Neural cell (in vitro differentiated cells): ENCODE results near the gene VGF. TPM values are rescaled to one million over a fixed set of nuclear protein-coding genes. Genes with fewer than 3 reads are reported as not detected.
"Not testable (repeated sequence)": the region's sequence is repeated elsewhere in the genome, so short reads cannot be mapped to it uniquely, and the experiment has no call there.

ENCODE experiments used
- H2AFZ ChIP-seq: fragments of 200-600, 300-800 bp; sonication (generic), shearing (Covaris generic); 2 replicates; pipeline ENCODE4 v1.6.0; 2014; ENCODE audit warnings: low read depth, mild to moderate bottlenecking, antibody characterized with exemption, low read length, moderate library complexity
- H3F3A ChIP-seq: fragments of 200-600 bp; shearing (Covaris generic); 2 replicates; pipeline ENCODE4 v1.6.1; 2016; ENCODE audit warnings: mild to moderate bottlenecking, moderate library complexity, mixed read lengths, antibody characterized with exemption, low read length; ENCODE audit not compliant: insufficient read depth, poor library complexity, severe bottlenecking
- H3K27ac ChIP-seq: fragments of 200-600, 300-800 bp; sonication (generic), shearing (Covaris generic); 2 replicates; pipeline ENCODE4 v1.5.1; 2014; ENCODE audit warnings: mild to moderate bottlenecking, low read length, moderate library complexity
- H3K27me3 ChIP-seq: fragments of 300-800, 200-600 bp; sonication (generic), shearing (Covaris generic); 2 replicates; pipeline ENCODE4 v1.6.0; 2014; ENCODE audit warnings: mild to moderate bottlenecking, low read depth, low read length, moderate library complexity; ENCODE audit not compliant: insufficient read depth
- H3K36me3 ChIP-seq: fragments of 300-800, 200-600 bp; sonication (generic), shearing (Covaris generic); 2 replicates; pipeline ENCODE4 v1.5.1; 2014; ENCODE audit warnings: mild to moderate bottlenecking, antibody characterized with exemption, low read length, moderate library complexity; ENCODE audit not compliant: insufficient read depth
- H3K4me2 ChIP-seq: fragments of 300-800, 200-600 bp; sonication (generic), shearing (Covaris generic); 2 replicates; pipeline ENCODE4 v1.6.0; 2014; ENCODE audit warnings: mild to moderate bottlenecking, low read length
- H3K4me3 ChIP-seq: fragments of 300-800, 200-600 bp; sonication (generic), shearing (Covaris generic); 2 replicates; pipeline ENCODE4 v1.5.1; 2014; ENCODE audit warnings: mild to moderate bottlenecking, low read length, moderate library complexity
- H3K79me2 ChIP-seq: fragments of 200-600 bp; shearing (Covaris generic); replicated peaks from 2 replicates; pipeline ENCODE4 v1.6.0; 2014; ENCODE audit warnings: mild to moderate bottlenecking, low read length, moderate library complexity; ENCODE audit not compliant: insufficient read depth
- H3K9ac ChIP-seq: fragments of 300-800, 200-600 bp; sonication (generic), shearing (Covaris generic); 2 replicates; pipeline ENCODE4 v1.6.1; 2016; ENCODE audit warnings: mild to moderate bottlenecking, low read length, mixed read lengths
- H3K9me2 ChIP-seq: fragments of 200-600 bp; shearing (Covaris generic); 2 replicates; pipeline ENCODE4 v1.6.1; 2016; ENCODE audit warnings: mild to moderate bottlenecking, low read length, mixed read lengths; ENCODE audit not compliant: insufficient read depth
- H3K9me3 ChIP-seq: fragments of 200-600, 300-800 bp; sonication (generic), shearing (Covaris generic); 2 replicates; pipeline ENCODE4 v1.6.1; 2016; ENCODE audit warnings: mild to moderate bottlenecking, mixed run types, low read length, moderate library complexity, mixed read lengths
- H4K20me1 ChIP-seq: fragments of 200-600 bp; shearing (Covaris generic); 2 replicates; pipeline ENCODE4 v1.6.1; 2016; ENCODE audit warnings: mild to moderate bottlenecking, mixed run types; ENCODE audit not compliant: insufficient read depth
- CTCF ChIP-seq: fragments of 450-650 bp; IDR thresholded peaks from 2 replicates; pipeline ENCODE4 v1.5.1; 2014; ENCODE audit warnings: antibody characterized with exemption, mild to moderate bottlenecking, moderate library complexity; ENCODE audit not compliant: poor library complexity, severe bottlenecking
- EP300 ChIP-seq: fragments of 450-650 bp; conservative IDR thresholded peaks from 2 replicates; pipeline ENCODE4 v1.6.1; 2014; ENCODE audit warnings: antibody characterized with exemption, mild to moderate bottlenecking, moderate library complexity; ENCODE audit not compliant: poor library complexity, severe bottlenecking
- EZH2 ChIP-seq: fragments of 200-600, 300-800 bp; shearing (Covaris generic), sonication (generic); IDR thresholded peaks from 2 replicates; pipeline ENCODE4 v1.6.1; 2014; ENCODE audit warnings: antibody characterized with exemption, low read length, borderline replicate concordance, mild to moderate bottlenecking; ENCODE audit not compliant: insufficient read depth, poor library complexity, severe bottlenecking
- MXI1 ChIP-seq: fragments of 450-650 bp; conservative IDR thresholded peaks from 2 replicates; pipeline ENCODE4 v1.6.1; 2014; ENCODE audit warnings: antibody characterized with exemption, mild to moderate bottlenecking; ENCODE audit not compliant: poor library complexity, severe bottlenecking
- POLR2AphosphoS5 ChIP-seq: IDR thresholded peaks from 2 replicates; pipeline ENCODE4 v1.6.1; 2012
- RAD21 ChIP-seq: fragments of 450-650 bp; conservative IDR thresholded peaks from 2 replicates; pipeline ENCODE4 v1.6.1; 2014; ENCODE audit warnings: antibody characterized with exemption, mild to moderate bottlenecking, moderate library complexity
- REST ChIP-seq: IDR thresholded peaks from 2 replicates; pipeline ENCODE4 v1.6.1; 2012; ENCODE audit warnings: borderline replicate concordance
- SMC3 ChIP-seq: fragments of 450-650 bp; conservative IDR thresholded peaks from 2 replicates; pipeline ENCODE4 v1.6.1; 2014; ENCODE audit warnings: antibody characterized with exemption, mild to moderate bottlenecking, moderate library complexity; ENCODE audit not compliant: poor library complexity
- TAF1 ChIP-seq: IDR thresholded peaks from 2 replicates; pipeline ENCODE4 v1.6.1; 2012; ENCODE audit warnings: low read depth
- polyA plus RNA-seq: library from polyadenylated mRNA; depleted of rRNA; stranded (reverse); fragments of >200 nt; gene quantifications from 2 replicates; pipeline ENCODE4 v1.2.3, GENCODE V29; 2014

The VGF gene
- polyA plus RNA-seq, 1 donor from 2014 or later: 39.3 TPM

GRCh38 chr7:101203740-101204738 lies 38.7 kb upstream of the VGF start:
- H3K9me2 ChIP-seq, H3K27ac ChIP-seq, H2AFZ ChIP-seq, H4K20me1 ChIP-seq, H3K9me3 ChIP-seq, H3K4me2 ChIP-seq, H3K9ac ChIP-seq, H3F3A ChIP-seq, H3K4me3 ChIP-seq, H3K36me3 ChIP-seq, H3K79me2 ChIP-seq: not testable (repeated sequence)
- peaks cover 31% of the 10 kb centered on the region for H3K27me3 ChIP-seq

- Histone ChIP-seq H3K79me2 (no peaks in the 10 kb centered on the region), H3F3A (no peaks in the 10 kb centered on the region), H2AFZ (no peak overlapping the region), H3K4me3 (no peak overlapping the region), H3K4me2 (no peak overlapping the region), H3K9me3 (no peaks in the 10 kb centered on the region), H3K27me3 (peaks cover 31% of the 10 kb centered on the region), H3K9ac (no peak overlapping the region), H3K9me2 (no peaks in the 10 kb centered on the region), H3K36me3 (no peaks in the 10 kb centered on the region), H4K20me1 (no peaks in the 10 kb centered on the region), H3K27ac (no peak overlapping the region)
- TF ChIP-seq POLR2AphosphoS5 (no peak), REST (no peak), MXI1 (no peak), RAD21 (no peak), CTCF (no peak), EP300 (no peak), EZH2 (no peak), TAF1 (no peak), SMC3 (no peak)
Measured at GRCh38 chr7:101202603-101202918, 37.2 kb upstream of the VGF start.
